GM12878 (cell line): ENCODE measurements around the gene BDNF. TPM values are rescaled to one million over a fixed set of nuclear protein-coding genes. Genes with fewer than 3 reads are reported as not detected.

Experiments
- ATAC-seq: fragments of 200-7000 bp; cut with Tn5 transposase; 3 replicates; pipeline ENCODE4 v1.9.1; 2020; ENCODE audit warnings: mild to moderate bottlenecking, moderate library complexity
- BruUV-seq: library from RNA; stranded (reverse); fragments of 400-500 nt; replicated peaks from 2 replicates; lab custom pipeline; 2021; lab: Mats Ljungman, UMichigan
- CTCF ChIA-PET: fragments of 300-600 bp; sonication (Branson Sonifier 250); formaldehyde crosslinking; extraction: SDS; loops from one replicate; lab custom pipeline; 2021; ENCODE audit warnings: inconsistent platforms; lab: Yijun Ruan, JAX
- POLR2A ChIA-PET: fragments of 350-600 bp; formaldehyde crosslinking; extraction: SDS; loops from one replicate; lab custom pipeline; 2021; ENCODE audit warnings: inconsistent platforms; lab: Charles Lee
- RAD21 ChIA-PET: fragments of 300-600 bp; sonication (Branson Sonifier 250); formaldehyde crosslinking; loops from one replicate; lab custom pipeline; 2023; ENCODE audit warnings: antibody characterized with exemption; ENCODE audit not compliant: unreplicated experiment; lab: Charles Lee
- SMC1A ChIA-PET: fragments of 300-600 bp; sonication (Branson Sonifier 250); formaldehyde crosslinking; loops from one replicate; lab custom pipeline; 2023; ENCODE audit not compliant: unreplicated experiment, uncharacterized antibody; lab: Charles Lee
- DNase-seq: peaks from one replicate; pipeline ENCODE4 v3.0.0-alpha.2; 2011; ENCODE audit warnings: low read depth, low spot score
- FAIRE-seq: peaks from 3 replicates; lab custom pipeline; 2011; peaks lifted over from hg19 to GRCh38; lab: Jason Lieb, UNC
- H2AFZ ChIP-seq: 2 replicates; pipeline ENCODE4 v1.6.0; 2011; ENCODE audit warnings: low read depth, low read length, control low read depth; ENCODE audit not compliant: control insufficient read depth
- H3K27ac ChIP-seq: 2 replicates; pipeline ENCODE4 v1.5.1; 2011; ENCODE audit warnings: control low read depth; ENCODE audit not compliant: control insufficient read depth, insufficient read depth
- H3K27me3 ChIP-seq, 2 experiments: replicated peaks in 1 of 2; 2 replicates each; pipeline versions ENCODE4 v1.6.0 to v1.6.1; 2011; ENCODE audit warnings: low read length in 1 of 2; ENCODE audit not compliant: control insufficient read depth in 2 of 2, insufficient read depth in 2 of 2
- H3K36me3 ChIP-seq, 2 experiments: 2 replicates each; pipeline ENCODE4 v1.5.1; 2011; ENCODE audit warnings: low read length in 1 of 2; ENCODE audit not compliant: control insufficient read depth in 2 of 2, insufficient read depth in 2 of 2
- H3K4me1 ChIP-seq: 2 replicates; pipeline ENCODE4 v1.6.1; 2011; ENCODE audit warnings: mild to moderate bottlenecking, low read length, moderate library complexity, mixed read lengths; ENCODE audit not compliant: control insufficient read depth, insufficient read depth
- H3K4me2 ChIP-seq: 2 replicates; pipeline ENCODE4 v1.6.0; 2011; ENCODE audit warnings: control low read depth; ENCODE audit not compliant: control insufficient read depth, insufficient read depth
- H3K4me3 ChIP-seq: fragments of 200-600 bp; sonication (generic); 2 replicates; pipeline ENCODE4 v1.5.1; 2016
- H3K79me2 ChIP-seq: 2 replicates; pipeline ENCODE4 v1.6.0; 2011; ENCODE audit warnings: low read length; ENCODE audit not compliant: control insufficient read depth, insufficient read depth
- H3K9ac ChIP-seq: 2 replicates; pipeline ENCODE4 v1.8.0; 2011; ENCODE audit warnings: low read length, control low read depth, mixed read lengths; ENCODE audit not compliant: control insufficient read depth, insufficient read depth
- H3K9me3 ChIP-seq: replicated peaks from 3 replicates; pipeline ENCODE4 v1.5.1; 2011; ENCODE audit warnings: mild to moderate bottlenecking, low read length; ENCODE audit not compliant: control insufficient read depth, insufficient read depth
- H4K20me1 ChIP-seq: 2 replicates; pipeline ENCODE4 v1.6.0; 2011; ENCODE audit not compliant: control insufficient read depth, insufficient read depth
- BCLAF1 ChIP-seq: fragments of 450-650 bp; IDR thresholded peaks from 2 replicates; pipeline ENCODE4 v1.6.1; 2017; ENCODE audit warnings: antibody characterized with exemption, mild to moderate bottlenecking, moderate library complexity
- BHLHE40 ChIP-seq, 2 experiments: fragments of 450-650 bp in 1 of 2; IDR thresholded peaks; 2 replicates each; pipeline ENCODE4 v1.6.1; 2011 to 2017; ENCODE audit warnings: low read depth in 2 of 2, borderline replicate concordance in 1 of 2, improper control_type of control experiment in 1 of 2, low read length in 1 of 2, mild to moderate bottlenecking in 1 of 2
- CBX3 ChIP-seq: fragments of 200-600 bp; sonication (generic); IDR thresholded peaks from 2 replicates; pipeline ENCODE4 v1.6.1; 2016; ENCODE audit warnings: low read depth, borderline replicate concordance
- CHD4 ChIP-seq: fragments of 200-600 bp; sonication (generic); IDR thresholded peaks from 2 replicates; pipeline ENCODE4 v1.6.1; 2016; ENCODE audit warnings: mild to moderate bottlenecking
- HSF1 ChIP-seq: fragments of 150-350 bp; IDR thresholded peaks from 2 replicates; pipeline ENCODE4 v1.6.1; 2014; ENCODE audit warnings: mild to moderate bottlenecking, low read depth, low read length
- STAT1 ChIP-seq: fragments of 450-650 bp; conservative IDR thresholded peaks from 2 replicates; pipeline ENCODE4 v1.6.1; 2014; ENCODE audit warnings: antibody characterized with exemption, mild to moderate bottlenecking
- SUPT20H ChIP-seq: IDR thresholded peaks from 2 replicates; pipeline ENCODE4 v1.6.1; 2011; ENCODE audit warnings: low read depth, mild to moderate bottlenecking, low read length, moderate library complexity, borderline replicate concordance; ENCODE audit not compliant: control insufficient read depth
- WGBS: methylation state at CpG from one replicate; pipeline ENCODE4 v1.1.6; 2016; ENCODE audit warnings: low lambda C conversion rate; ENCODE audit not compliant: insufficient replicate concordance, insufficient coverage; ENCODE audit errors: missing lambda C conversion rate; 5-methylcytosine and 5-hydroxymethylcytosine counted together
- in situ Hi-C: fragments of 300-500 bp; cut with MboI; formaldehyde crosslinking; loops from 9 replicates; pipeline ENCODE4 v1.14.3; 2018; ENCODE audit warnings: mixed read lengths
- intact Hi-C: fragments of 100-400 bp; cut with micrococcal nuclease; formaldehyde crosslinking; loops from one replicate; pipeline ENCODE4 v1.14.2; 2022; ENCODE audit not compliant: unreplicated experiment
- polyA plus RNA-seq, 11 experiments: library from polyadenylated mRNA; depleted of rRNA in 4 of 11; unstranded in 6 of 11; stranded (reverse) in 5 of 11; fragments of >200 nt; fragmentation: Nextera tagmentation in 4 of 11; fragmentation: Illumina TruSeq in 1 of 11; extraction: Ambion mirVana in 4 of 11; extraction: Trizol in 1 of 11; gene quantifications; 1 replicate in 1 of 11; 2 replicates in 10 of 11; pipeline versions ENCODE4 v1.2.1 to v1.2.3, GENCODE V29; 2011 to 2016; ENCODE audit warnings: inconsistent platforms in 2 of 11, missing spikeins in 2 of 11, low read depth in 1 of 11
- total RNA-seq, 4 experiments: library from RNA; depleted of rRNA in 3 of 4; stranded (reverse); fragments of >200 nt in 3 of 4; fragmentation: Illumina TruSeq in 1 of 4; extraction: Trizol in 1 of 4; gene quantifications; 2 replicates each; pipeline versions ENCODE4 v1.2.1 to v1.2.3, GENCODE V29; 2013 to 2021

Gene BDNF
- total and polyA plus RNA-seq, 10 of the 15 experiments (the other 5 are each of a cell fraction or from before 2014, with no cell fraction given), result 0.02 to 0.24 (median 0.06) TPM; not detected in 2

- ATAC-seq, result no peak
- RAD21 ChIA-PET, result interaction anchor here (1.0 to 3.3 kb wide), 3 partner anchors 17 to 1632 kb away, joined by 4 to 14 read pairs (median 10); no protein-coding TSS in a partner anchor
- H3K4me1 ChIP-seq, result no peaks in the 10 kb centered on the region; the same call in 1 of the 2 replicates
- no peak overlapping the region for H3K9ac ChIP-seq
- H3K27me3 ChIP-seq, result peaks cover 6 to 16% of the 10 kb centered on the region in 2 experiments
- WGBS, result 29% methylated on average over 5 of the region's 8 CpGs
- FAIRE-seq, result no peak
- H3K4me3 ChIP-seq, result no peak overlapping the region
- H4K20me1 ChIP-seq, result no peaks in the 10 kb centered on the region
- H3K9me3 ChIP-seq, result no peaks in the 10 kb centered on the region
- DNase-seq, result no peak
- intact Hi-C loops, result loop anchor here (10.0 kb wide), 1 partner anchor 1328 kb away; no protein-coding TSS in a partner anchor
- H2AFZ ChIP-seq, result no peak overlapping the region
- no TSS peak for BruUV-seq
- H3K79me2 ChIP-seq, result no peaks in the 10 kb centered on the region
- TF ChIP-seq BHLHE40 (IDR thresholded peaks at IDR 0.05; ENCODE audit: borderline replicate concordance in 1 of 2, low read depth in 2 of 2, low read length in 1 of 2) (peak; percentile 83 to 85; a peak in 3 of 4 replicates), BCLAF1 (no peak), CHD4 (no peak), STAT1 (no peak), SUPT20H (no peak), CBX3 (no peak), HSF1 (no peak)
- TF ChIP-seq, all 136 proteins: peak for 1
- H3K4me2 ChIP-seq, result no peak overlapping the region
- ChIA-PET CTCF (interaction anchor here (0.6 to 3.8 kb wide), 14 partner anchors 8 to 1639 kb away, joined by 3 to 33 read pairs (median 5); no protein-coding TSS in a partner anchor), SMC1A (interaction anchor here (0.6 to 3.6 kb wide), 4 partner anchors 9 to 1462 kb away, joined by 3 to 12 read pairs (median 8); no protein-coding TSS in a partner anchor), POLR2A (no interaction called here)
- in situ Hi-C loops, result no loop called here
- no peaks in the 10 kb centered on the region for H3K36me3 ChIP-seq
- no peak overlapping the region for H3K27ac ChIP-seq
Measured at GRCh38 chr11:27696961-27697360, 3.3 kb downstream of the BDNF start.
